ENCODE measurements around the gene DLX6.

DNA sequence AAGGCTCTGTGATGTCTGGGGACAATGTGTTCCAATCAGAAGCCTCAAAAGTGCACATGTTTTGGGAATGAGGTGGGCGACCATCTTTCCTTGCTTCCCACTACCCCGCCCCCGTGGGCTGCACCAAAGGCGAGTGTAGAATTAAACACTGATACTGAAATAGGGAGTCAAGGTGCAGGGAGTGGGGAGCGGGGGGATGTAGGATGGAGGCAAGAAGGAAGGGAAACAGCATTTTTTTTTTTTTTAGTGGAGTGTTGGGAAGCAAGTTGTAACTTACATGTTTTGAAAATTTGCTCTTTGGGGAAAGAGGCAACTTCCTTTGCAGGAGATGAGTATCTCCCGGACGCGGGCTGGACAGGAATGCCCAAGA, 19.8 kb downstream of the DLX6 start:
- TF ChIP-seq, protein P1, sequence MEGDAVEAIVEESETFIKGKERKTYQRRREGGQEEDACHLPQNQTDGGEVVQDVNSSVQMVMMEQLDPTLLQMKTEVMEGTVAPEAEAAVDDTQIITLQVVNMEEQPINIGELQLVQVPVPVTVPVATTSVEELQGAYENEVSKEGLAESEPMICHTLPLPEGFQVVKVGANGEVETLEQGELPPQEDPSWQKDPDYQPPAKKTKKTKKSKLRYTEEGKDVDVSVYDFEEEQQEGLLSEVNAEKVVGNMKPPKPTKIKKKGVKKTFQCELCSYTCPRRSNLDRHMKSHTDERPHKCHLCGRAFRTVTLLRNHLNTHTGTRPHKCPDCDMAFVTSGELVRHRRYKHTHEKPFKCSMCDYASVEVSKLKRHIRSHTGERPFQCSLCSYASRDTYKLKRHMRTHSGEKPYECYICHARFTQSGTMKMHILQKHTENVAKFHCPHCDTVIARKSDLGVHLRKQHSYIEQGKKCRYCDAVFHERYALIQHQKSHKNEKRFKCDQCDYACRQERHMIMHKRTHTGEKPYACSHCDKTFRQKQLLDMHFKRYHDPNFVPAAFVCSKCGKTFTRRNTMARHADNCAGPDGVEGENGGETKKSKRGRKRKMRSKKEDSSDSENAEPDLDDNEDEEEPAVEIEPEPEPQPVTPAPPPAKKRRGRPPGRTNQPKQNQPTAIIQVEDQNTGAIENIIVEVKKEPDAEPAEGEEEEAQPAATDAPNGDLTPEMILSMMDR (IDR thresholded peaks at IDR 0.05) = no peak
- TF ChIP-seq EP300 (IDR thresholded peaks at IDR 0.05; ENCODE audit: low read depth) (no peak), POLR2A (IDR thresholded peaks at IDR 0.05) (no peak), POLR2AphosphoS5 (IDR thresholded peaks at IDR 0.05) (no peak)

Data from transverse colon (tissue), 4 donors.